Measurements from ENCODE around the gene PID1. TPM values are rescaled to one million over a fixed set of nuclear protein-coding genes. Genes with fewer than 3 reads are reported as not detected.
"Not testable (repeated sequence)": the region's sequence is repeated elsewhere in the genome, so short reads cannot be mapped to it uniquely, and the experiment has no call there.

Gene PID1
- total RNA-seq, 1 donor from 2014 or later = 1.4 TPM

- no peak overlapping the region for H3K27ac ChIP-seq
- TF ChIP-seq EZH2phosphoT487 (IDR thresholded peaks at IDR 0.05) = no peak
- TF ChIP-seq EZH2 (IDR thresholded peaks at IDR 0.05) = no peak
- TF ChIP-seq CTCF (IDR thresholded peaks at IDR 0.05) = no peak
- H3F3A ChIP-seq (ENCODE audit: low read depth) = no peaks in the 10 kb centered on the region
- H3K27me3 Mint-ChIP-seq (ENCODE audit: insufficient read depth, low read depth) = no peaks in the 10 kb centered on the region
- no peaks in the 10 kb centered on the region for H3K9me3 Mint-ChIP-seq
- no peaks in the 10 kb centered on the region for H3K36me3 ChIP-seq
- H3K4me1 Mint-ChIP-seq = no peaks in the 10 kb centered on the region
- no peaks in the 10 kb centered on the region for H3K4me1 ChIP-seq
- no peak overlapping the region for H2AFZ ChIP-seq (replicated peaks)
- H3K4me3 Mint-ChIP-seq = no peak overlapping the region
- H3K9me3 ChIP-seq (ENCODE audit: low read depth) = no peaks in the 10 kb centered on the region
- no peak overlapping the region for H3K4me2 ChIP-seq
- H3K4me3 ChIP-seq = no peak overlapping the region
- DNase-seq (ENCODE audit: low spot score) = no peak
- no peak overlapping the region for H3K9ac ChIP-seq
- no peaks in the 10 kb centered on the region for H3K79me2 ChIP-seq (ENCODE audit: low read depth)
- no peaks in the 10 kb centered on the region for H3K27me3 ChIP-seq
- H4K20me1 ChIP-seq (ENCODE audit: low read depth) = no peaks in the 10 kb centered on the region
- H3K36me3 Mint-ChIP-seq = no peaks in the 10 kb centered on the region
- no peak overlapping the region for H3K27ac Mint-ChIP-seq
These were observed 190.9 kb downstream of the PID1 start for GRCh38 chr2:229080172-229080571.

- not testable (repeated sequence) for H3K36me3 ChIP-seq; H3F3A ChIP-seq (ENCODE audit: low read depth); H3K4me1 Mint-ChIP-seq; H3K4me3 ChIP-seq; H3K9ac ChIP-seq; H3K79me2 ChIP-seq (ENCODE audit: low read depth); H3K36me3 Mint-ChIP-seq; H3K27me3 Mint-ChIP-seq (ENCODE audit: insufficient read depth, low read depth); H3K27ac ChIP-seq; DNase-seq (ENCODE audit: low spot score); H4K20me1 ChIP-seq (ENCODE audit: low read depth); H3K4me2 ChIP-seq; H3K9me3 Mint-ChIP-seq; H3K9me3 ChIP-seq (ENCODE audit: low read depth); H3K27me3 ChIP-seq; H3K4me1 ChIP-seq; H3K27ac Mint-ChIP-seq; H3K4me3 Mint-ChIP-seq; H2AFZ ChIP-seq (replicated peaks)
These were observed 194.2 kb downstream of the PID1 start for GRCh38 chr2:229076886-229077285.

- Mint-ChIP-seq H3K36me3 (no peaks in the 10 kb centered on the region), H3K9me3 (no peaks in the 10 kb centered on the region), H3K4me3 (no peak overlapping the region), H3K4me1 (no peaks in the 10 kb centered on the region), H3K27ac (no peak overlapping the region), H3K27me3 (ENCODE audit: insufficient read depth, low read depth) (no peaks in the 10 kb centered on the region)
- Histone ChIP-seq H3K4me1 (no peaks in the 10 kb centered on the region), H4K20me1 (ENCODE audit: low read depth) (no peaks in the 10 kb centered on the region), H3K36me3 (no peaks in the 10 kb centered on the region), H3K9me3 (ENCODE audit: low read depth) (no peaks in the 10 kb centered on the region), H3K9ac (no peak overlapping the region), H3F3A (ENCODE audit: low read depth) (no peaks in the 10 kb centered on the region), H3K27me3 (no peaks in the 10 kb centered on the region), H3K27ac (no peak overlapping the region), H3K4me2 (no peak overlapping the region), H3K79me2 (ENCODE audit: low read depth) (no peaks in the 10 kb centered on the region), H2AFZ (replicated peaks) (no peak overlapping the region), H3K4me3 (no peak overlapping the region)
- TF ChIP-seq EZH2 (IDR thresholded peaks at IDR 0.05) = no peak
- no peak for TF ChIP-seq CTCF (IDR thresholded peaks at IDR 0.05)
- no peak for TF ChIP-seq EZH2phosphoT487 (IDR thresholded peaks at IDR 0.05)
- no peak for DNase-seq (ENCODE audit: low spot score)
These were observed 197.2 kb downstream of the PID1 start for GRCh38 chr2:229073935-229074334.

GRCh38 chr2:229071292-229071976, 199.7 kb downstream of the PID1 start:
- H3K27me3 Mint-ChIP-seq (ENCODE audit: insufficient read depth, low read depth) = peaks cover 3% of the 10 kb centered on the region
- Histone ChIP-seq H3K9ac (no peak overlapping the region), H4K20me1 (ENCODE audit: low read depth) (no peaks in the 10 kb centered on the region), H3K79me2 (ENCODE audit: low read depth) (no peaks in the 10 kb centered on the region), H3K27me3 (no peaks in the 10 kb centered on the region), H3K4me2 (no peak overlapping the region), H3K4me1 (no peaks in the 10 kb centered on the region), H2AFZ (replicated peaks) (no peak overlapping the region), H3K4me3 (no peak overlapping the region), H3K36me3 (no peaks in the 10 kb centered on the region), H3F3A (ENCODE audit: low read depth) (no peaks in the 10 kb centered on the region), H3K27ac (no peak overlapping the region), H3K9me3 (ENCODE audit: low read depth) (no peaks in the 10 kb centered on the region)
- H3K4me3 Mint-ChIP-seq = no peak overlapping the region
- no peaks in the 10 kb centered on the region for H3K4me1 Mint-ChIP-seq
- no peak for DNase-seq (ENCODE audit: low spot score)
- TF ChIP-seq CTCF (IDR thresholded peaks at IDR 0.05) (no peak), EZH2phosphoT487 (IDR thresholded peaks at IDR 0.05) (no peak), EZH2 (IDR thresholded peaks at IDR 0.05) (no peak)
- H3K27ac Mint-ChIP-seq = no peak overlapping the region
- H3K9me3 Mint-ChIP-seq = no peaks in the 10 kb centered on the region
- H3K36me3 Mint-ChIP-seq = no peaks in the 10 kb centered on the region

Data from neural progenitor cell (in vitro differentiated cells).